IPS-NIHi11 (cell line): Measurements from ENCODE around the gene KCND3.
A peak's percentile ranks its signal among the peaks of the same experiment; 100 is the strongest.

Experiments
- DNase-seq: peaks from one replicate; pipeline ENCODE4 v3.0.0; 2012; ENCODE audit warnings: mixed read lengths, low spot score

KCND3 gene

DNA sequence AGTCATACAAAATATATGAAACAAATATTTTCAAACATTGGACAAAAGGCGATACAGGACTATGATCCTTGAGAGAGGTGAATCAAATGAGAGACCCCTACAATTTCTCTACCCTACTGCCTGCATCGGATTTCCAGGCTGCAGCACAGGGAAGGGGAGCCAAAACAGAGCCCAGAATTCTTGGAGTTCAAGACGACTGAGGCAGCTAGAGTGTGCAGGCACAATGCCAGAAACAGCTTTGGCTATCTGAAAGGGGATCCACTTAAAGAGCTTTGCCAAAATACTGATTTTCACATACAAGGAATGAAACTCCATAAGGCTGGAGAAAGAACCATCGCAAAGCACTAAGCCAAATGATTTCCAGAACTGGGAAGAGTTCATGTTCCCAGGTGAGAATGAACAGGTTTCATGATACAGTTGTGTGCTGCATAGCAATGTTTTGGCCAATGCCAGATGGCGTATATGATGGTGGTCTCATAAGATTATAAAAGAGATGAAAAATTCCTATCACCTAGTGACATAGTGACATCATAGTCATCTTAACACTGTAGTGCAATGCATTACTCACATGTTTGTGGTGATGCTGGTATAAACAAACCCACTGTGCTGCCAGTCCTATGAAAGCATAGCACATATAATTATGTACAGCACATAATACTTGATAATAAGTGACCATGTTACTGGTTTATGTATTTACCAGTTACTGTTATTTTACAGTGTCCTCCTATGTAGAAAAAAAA lies 77.5 kb downstream of the KCND3 start:
- no peak for DNase-seq

DNA sequence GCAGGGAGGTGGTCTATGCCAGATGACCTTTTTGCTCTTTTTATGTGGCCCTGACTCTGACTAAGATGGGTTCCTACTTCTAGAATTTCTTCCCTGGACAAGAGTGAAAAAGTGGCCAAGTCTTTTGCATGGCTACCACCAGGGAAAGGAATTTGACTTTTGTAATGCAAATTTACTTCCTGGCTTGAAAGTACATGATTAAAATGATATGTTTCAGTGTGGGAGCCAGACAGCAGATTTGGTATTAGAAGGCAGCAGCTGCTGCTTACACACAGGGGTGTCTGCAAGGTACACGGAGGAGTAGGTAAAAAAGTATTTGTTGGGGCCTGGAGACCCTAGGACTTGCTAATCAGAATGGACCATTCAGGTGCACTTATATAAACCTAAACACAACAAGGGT lies 78.4 kb downstream of the KCND3 start:
- no peak for DNase-seq

DNA sequence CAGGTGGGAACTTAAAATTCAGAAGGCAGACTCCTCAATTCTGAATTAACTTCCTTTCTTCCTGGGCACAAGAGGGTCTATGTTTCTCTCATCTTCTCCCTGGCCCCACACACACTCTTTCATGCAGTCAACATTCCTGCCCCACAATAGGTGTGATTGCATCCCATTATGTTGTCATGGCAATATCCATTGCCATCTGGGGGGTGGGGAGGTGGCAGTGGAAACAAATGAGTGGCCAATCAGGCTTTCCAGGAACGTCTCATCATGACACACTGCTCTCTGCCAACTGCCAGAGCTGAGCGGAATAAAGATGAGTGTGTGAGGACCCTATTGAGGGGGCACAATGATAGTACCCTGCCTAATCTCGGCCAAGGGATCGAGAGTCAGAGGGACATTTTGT lies 80.4 kb downstream of the KCND3 start:
- peak; percentile 33 for DNase-seq

DNA sequence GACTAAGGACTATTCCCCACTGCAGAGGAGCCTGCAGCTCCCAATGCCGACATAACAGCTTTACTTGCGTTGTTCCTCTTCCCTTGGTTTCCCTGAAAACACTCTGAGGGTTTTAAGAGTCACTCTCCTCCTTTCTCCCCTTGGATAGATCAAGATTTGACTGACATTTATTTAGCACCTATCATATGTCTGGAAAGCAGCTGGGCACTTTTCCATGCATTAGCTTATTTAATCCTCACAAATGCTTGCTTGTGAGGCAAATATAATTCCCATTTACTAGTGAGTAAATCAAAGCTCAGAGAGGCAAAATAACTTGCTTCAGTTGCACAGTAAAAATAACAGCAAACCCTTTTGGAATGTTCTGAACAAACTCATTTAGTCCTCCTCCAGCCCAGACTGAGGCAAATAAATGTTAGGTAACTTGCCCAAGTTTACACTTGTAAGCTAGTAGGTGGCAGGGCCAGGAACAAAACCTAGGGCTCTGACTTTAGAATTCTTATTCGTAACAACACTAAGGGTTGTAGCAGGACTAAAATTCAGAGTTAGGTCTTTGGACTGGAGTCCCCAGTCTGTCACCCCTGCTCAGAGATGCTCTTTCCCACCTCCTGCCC lies 81.4 kb downstream of the KCND3 start:
- no peak for DNase-seq

DNA sequence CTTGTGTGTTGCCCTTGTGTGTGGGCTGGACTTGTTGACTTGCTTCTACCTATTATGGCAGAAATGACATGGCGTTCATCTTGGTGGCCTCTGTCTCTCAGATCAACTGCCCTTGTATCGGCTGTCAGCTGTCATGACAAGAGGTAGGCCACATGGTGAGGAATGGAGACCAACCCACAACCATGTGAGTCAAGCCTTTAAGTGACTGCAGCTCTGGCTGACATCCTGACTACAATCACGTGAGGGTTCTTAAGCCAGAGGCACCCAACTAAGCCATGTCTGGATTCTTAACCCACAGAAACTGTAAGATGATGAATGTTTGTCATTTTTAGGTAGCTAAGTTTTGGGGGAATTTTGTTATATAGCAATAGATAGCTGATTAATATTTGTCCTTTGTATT lies 82.1 kb downstream of the KCND3 start:
- no peak for DNase-seq

DNA sequence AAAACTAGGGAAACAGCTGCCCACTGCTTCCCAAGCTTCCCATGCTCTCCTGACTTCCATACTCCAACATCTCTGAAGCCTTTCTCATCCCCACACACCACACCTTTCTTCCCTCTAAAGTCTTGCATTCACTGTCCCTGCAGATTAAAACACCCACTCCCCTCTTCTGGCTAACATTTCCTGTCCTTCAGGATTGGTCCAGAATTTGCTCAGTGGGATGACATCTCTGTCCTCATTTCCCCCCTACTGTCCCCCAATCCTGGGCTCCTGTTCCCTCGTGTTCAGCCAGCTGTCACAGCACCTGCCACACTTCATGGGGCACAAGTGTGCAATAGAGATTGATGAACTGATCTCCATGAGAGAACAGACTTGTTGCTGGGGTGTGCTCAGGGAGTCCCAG lies 82.7 kb downstream of the KCND3 start:
- DNase-seq, result no peak

DNA sequence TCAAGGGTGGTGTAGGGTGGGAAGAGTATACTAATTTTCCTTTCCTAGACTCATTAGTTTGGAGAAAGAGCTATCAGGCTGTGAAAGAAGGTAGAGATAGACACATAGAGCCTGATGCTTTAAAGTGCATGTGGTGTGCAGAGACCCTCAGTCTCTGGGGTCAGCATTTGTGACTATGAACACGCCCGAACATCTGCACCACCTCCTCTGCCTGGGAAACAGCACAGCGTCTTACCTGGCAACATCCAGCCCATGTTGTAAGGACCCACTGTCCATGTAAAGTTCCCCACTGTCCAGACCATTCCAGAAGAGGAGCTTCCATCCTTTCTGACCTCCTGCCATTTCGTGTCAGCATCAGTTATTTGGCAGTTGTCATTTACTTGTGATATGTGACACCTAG lies 83.4 kb downstream of the KCND3 start:
- no peak for DNase-seq

DNA sequence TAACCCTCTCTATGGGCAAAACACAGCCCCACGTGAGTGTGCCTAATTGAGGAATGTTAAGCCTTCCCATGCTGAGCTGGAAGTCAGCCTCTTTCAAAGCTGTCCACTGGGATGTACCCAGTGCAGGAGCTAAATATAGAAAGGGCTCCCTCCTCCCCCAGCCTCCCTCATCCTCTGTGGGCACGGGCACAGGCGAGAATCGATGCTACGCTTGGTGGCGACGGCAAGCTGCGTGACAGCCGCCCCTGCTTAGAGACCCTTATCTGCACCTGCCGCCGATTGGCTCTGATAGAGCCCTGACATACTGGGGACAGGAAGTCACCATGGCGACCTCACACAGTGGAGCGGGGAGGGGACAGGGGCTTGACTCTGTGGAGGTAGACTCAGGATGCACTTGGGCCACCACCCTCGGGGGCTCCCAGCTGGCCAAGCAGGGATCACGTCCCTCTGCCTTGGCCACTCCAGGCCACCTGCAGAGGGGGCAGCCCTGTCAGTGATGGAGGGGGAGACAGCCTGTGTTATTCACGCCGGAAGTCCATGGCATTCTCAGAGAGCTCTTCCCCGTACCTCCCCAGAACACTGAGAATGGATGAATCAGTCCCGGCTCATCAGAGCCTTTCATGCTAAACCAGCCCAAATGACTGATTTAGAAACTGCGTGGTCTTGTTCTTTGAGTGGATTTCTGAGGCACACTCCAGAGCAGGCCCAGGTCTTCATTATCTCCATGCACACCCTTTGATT lies 84.8 kb downstream of the KCND3 start:
- peak; percentile 33 for DNase-seq

DNA sequence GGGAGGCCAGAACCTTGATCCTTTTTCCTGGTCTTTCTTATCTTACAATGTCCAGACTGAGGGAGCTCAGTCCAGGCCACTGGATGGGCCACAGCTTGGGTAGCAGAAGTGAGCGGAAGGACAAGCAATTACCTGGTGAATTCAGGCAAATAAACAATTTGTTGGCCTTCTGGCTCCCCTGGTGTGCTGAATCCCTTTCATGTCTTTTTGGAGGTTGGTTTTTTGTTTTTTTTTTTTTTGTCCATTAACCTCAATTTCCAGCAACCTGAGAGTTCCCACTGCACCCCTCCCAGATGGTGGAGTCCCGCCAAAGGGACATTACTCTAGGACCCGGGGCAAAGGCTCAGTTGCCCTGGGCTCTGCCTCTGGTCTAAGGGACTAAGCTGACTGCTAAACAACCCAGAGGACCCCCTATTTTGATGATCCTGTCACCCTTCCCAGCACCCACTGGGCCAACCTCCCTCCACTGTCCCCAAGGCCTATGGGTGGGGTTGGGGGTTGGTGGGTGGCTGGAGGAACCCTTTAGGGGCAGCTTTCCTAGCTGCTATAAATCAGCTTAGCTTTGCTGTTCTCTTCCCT lies 85.5 kb downstream of the KCND3 start:
- no peak for DNase-seq

DNA sequence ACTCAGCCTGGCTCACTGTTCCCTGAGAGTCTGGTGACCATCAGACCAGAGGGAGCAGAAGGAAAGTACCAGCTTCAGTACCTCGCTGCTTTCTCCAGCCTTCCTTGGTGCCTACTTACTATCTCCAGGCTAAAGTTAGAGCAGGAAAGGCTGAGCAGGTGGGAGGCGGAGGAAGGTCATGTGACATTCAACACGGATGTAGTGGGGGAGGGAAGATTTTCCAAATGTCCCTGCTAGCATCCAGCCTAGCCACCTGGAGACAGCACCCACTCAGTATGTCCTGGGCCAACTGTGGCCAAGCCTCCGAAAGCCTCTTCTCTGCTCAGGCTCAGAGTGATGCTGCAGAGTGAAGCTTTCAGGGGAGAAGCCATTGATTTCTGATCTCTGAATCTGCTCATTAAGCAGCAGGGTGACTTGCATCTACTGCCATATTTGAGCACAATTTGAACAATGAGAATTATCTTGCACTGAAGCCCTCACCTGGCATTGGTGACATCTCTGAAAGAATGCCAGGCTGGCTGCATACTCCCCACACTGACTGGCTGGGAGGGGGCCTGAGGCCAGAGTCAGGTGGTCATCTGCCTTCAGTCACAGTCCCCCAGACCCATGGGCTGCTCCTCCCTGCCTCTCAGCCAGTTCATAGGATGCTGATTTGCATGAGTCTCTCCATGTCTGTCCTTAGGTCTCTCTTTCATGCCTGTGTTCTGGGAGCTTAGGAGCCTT lies 86.2 kb downstream of the KCND3 start:
- no peak for DNase-seq

DNA sequence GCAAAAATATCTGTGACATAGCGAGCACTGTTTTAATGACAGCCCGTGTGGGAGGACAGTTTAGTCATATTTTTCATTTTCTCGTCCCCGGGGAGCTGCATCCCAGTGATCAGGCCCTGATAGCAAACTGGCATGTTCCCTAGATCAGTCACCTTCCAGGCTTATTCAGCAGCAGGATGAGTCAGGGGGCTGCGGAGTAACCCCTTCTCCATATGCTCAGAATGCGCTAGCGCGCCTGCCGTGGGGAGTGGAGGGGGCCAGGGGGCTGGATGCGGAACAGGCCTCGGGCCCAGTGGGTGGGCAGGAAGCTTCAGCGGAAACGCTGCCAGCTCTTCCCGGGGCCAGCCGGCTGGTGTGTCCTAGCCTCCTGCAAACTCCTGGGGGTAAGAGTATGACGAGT lies 94.0 kb downstream of the KCND3 start:
- DNase-seq, result peak; percentile 67

DNA sequence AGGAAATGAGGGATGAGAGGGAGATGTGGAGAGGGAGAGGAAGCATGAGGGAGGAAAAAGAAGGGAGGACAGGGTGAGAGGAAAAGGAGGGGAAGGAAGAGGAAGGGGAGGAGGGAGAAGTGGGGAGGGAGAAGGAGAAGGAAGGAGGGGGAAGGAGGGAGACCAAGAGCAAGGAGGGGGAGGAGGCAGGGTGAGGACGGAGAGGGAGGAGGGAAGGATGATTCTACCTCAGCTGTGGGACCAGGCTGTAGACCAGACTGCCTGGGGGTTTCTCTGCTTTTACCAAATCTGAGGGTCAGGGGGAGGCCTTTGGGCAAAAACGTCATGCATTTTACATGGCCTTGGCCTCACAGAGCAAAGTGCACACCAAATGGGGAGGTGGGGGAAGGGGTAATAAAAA lies 94.5 kb downstream of the KCND3 start:
- no peak for DNase-seq

DNA sequence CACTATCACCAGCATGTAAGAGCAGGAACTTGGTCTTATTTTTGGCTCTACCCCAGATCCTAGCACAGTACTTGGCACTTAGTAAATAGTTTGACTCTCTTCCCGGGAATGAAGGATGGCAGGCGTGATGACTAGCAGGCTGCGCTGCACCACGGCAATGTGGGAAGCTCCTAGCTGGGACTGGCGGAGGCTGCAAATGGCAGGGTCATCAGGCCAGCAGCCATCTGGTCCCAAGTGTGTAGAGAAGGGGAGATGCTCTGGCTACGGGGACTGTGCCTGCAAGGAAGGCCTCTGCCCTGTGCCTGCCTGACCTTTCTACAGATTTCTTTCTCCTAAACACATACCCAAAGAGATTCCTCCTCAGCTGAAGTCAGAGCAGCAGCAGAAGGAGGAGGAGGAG lies 95.0 kb downstream of the KCND3 start:
- no peak for DNase-seq

DNA sequence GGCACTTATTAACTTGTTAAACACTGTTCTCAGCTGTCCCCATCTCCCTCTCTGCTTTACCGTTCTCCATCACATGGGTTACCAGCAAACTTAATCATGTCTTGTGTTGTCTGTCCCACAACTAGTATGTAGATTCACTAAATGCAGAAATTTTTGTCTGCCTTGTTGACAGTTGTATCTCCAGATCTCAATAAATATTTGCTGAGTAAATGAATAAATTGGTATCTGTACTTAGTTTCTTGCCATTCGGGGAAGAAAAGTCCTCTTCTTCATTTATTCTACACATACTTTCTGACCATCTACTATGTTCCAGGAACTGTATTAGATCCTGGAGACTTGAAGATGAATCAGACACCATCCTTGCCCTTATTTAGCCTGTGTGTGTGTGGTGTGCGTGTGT lies 97.9 kb downstream of the KCND3 start:
- no peak for DNase-seq

DNA sequence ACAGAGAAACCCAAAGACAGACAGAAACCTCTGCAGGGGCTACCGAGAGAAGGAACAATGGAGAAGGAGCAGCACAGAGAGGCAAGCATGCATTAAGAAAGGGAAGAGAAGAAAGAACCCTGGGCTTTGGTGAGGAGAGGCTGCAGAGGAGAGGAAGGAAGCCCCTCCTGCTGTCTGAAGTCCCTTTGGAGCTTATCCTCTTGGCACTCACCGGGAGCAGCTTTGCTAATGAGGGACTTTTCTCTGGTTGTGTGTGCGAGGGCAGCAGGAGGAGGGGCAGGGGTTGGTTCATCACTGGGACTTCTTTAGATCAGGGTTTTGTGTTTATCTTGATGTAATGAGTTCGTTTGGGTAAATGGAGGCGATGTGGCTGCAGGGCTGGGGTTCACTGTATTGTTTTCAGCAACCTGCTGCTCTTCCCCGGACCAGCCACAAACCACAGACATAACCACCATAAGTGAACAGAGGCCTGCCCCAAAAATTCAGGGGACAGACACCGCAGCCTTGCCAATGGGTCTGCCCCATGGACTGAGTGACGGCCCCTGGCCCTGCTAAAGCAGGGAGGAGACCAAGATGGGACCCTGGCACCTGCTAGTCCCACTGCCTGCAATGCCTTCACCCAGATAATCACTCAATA lies 100.6 kb downstream of the KCND3 start:
- DNase-seq, result no peak

DNA sequence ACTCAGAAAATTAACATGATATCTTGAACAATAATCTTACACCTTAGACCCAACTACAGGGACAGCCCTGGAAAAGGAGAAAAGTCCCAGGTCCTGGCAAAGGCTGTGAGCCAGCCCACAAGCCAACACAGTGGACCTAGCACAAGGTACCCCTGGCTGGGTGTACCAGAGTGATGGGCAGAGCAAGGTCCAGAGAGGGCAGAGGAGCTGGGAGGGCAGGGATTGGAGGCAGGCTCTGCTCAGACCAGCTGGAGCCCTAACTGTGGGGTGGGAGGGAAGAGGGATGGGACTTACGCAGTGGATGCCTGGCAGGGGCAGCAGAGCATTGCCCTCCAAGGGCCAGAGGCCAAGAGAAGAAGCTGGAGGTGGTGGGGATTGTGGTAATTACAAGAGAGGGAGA lies 101.6 kb downstream of the KCND3 start:
- no peak for DNase-seq

DNA sequence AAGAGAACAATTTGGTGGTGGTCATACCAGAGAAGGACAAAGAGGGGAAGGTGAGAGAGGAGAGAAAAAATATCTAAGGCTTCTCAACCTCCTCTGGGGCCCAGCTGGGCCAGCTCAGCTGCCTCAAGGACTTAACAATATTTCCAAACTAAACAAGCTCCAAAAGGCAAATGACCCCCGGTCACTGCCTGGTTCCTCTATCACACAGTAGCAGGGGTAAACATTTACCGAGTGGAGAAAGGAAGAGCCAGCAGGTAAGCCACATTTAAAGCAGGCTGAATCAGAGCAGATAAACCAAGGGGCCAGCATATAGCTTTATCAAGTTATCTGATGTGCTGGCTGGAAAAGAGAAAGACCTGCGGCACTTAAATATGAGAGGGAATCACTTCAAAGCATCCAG lies 102.1 kb downstream of the KCND3 start:
- no peak for DNase-seq

DNA sequence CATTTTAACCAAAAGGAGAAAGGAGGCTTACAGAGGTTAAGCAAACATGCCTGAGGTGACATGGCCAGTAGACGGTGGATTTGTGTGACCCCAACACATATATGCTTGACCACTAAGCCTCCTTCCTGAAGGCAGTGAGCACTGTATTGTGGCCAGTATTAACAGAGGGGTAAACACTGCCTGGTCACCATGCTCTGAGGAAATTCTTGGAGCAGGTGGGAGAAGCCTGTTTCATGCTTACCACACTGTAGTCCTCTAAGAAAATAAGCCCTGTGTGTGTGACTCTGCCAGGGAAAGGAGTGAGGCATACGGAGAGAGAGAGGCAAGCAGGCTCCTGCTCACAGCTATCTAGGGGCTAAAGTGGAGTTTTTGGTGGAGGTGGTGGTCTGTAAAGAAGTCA lies 102.7 kb downstream of the KCND3 start:
- no peak for DNase-seq

DNA sequence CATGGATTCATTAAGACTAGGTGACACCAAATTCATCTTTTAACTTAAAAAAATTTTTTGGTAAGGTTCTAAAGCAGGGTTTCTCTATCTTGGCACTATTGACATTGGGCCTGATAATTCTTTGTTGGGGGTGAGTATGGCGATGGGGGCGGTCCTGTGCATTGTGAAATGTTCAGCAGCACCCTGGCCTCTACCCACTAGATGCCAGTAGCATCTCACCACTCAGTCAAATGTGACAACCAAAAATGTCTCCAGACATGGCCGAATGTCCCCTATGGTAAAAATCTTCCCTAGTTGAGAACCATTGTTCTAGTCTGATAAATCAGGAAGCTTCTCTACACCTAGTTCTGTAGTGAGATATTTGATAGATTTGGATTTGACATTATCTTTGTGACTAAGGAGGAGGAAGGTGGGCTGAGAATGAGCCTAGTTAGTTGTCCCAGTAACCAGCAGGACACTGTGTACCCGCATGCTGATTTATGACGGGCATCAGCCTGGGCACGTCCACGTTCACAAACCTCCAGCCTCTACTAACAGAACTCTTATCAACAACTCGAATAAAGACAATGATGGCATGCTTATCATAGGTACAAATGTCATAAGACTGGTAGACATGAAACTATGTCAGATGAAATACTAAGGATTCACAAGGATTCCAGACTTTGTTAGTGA lies 104.6 kb downstream of the KCND3 start:
- DNase-seq, result no peak

DNA sequence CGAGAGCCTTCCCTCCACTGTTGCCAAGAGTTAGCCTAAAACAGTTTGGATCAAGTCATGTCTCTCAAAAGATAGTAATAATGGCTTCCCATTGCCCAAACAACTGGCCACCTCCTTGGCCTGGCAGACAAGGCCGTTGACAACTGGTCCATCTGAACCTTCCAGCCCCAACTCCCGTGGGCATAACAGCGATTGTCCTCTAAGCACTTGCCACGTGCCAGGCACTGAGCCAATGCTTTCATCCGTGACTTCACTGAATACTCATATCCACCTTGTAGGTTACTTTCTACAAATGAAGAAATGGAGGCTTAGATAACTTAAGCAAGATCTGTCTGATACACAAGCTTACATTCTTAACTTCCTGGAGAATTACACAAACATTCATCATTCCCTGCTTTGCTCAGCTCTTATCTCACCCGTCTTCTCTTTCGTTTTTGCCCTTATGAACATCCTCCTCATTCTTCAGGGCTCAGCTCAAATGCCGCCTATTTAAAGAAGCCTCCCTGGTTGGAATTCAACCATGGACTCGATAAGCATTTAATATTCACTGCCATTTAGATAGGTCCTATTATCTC lies 106.4 kb downstream of the KCND3 start:
- DNase-seq, result no peak

DNA sequence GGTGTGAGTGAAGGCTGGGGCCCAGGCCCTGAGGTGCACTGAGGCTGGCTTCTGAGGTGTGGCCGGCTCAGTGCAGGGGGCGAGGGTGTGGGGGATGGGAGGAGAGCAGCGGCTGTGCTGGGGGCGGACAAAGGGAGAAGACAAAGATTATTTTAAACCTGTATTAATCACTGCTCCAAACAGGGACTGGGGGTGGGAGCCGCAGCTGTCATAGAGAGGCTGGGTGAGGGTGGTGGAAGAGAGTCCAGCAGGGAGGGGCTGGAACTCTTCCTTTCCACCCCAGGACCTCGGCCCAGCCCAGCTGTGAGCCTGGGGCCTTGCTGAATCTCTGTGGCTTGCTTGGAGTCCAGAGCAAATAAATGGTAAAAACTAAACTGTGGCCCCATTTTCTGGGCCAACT lies 106.9 kb downstream of the KCND3 start:
- DNase-seq, result no peak
